ENCODE measurements around the gene TECPR1. TPM values are rescaled to one million over a fixed set of nuclear protein-coding genes. Genes with fewer than 3 reads are reported as not detected.
A peak's percentile ranks its signal among the peaks of the same experiment; 100 is the strongest.

Gene TECPR1, protein sequence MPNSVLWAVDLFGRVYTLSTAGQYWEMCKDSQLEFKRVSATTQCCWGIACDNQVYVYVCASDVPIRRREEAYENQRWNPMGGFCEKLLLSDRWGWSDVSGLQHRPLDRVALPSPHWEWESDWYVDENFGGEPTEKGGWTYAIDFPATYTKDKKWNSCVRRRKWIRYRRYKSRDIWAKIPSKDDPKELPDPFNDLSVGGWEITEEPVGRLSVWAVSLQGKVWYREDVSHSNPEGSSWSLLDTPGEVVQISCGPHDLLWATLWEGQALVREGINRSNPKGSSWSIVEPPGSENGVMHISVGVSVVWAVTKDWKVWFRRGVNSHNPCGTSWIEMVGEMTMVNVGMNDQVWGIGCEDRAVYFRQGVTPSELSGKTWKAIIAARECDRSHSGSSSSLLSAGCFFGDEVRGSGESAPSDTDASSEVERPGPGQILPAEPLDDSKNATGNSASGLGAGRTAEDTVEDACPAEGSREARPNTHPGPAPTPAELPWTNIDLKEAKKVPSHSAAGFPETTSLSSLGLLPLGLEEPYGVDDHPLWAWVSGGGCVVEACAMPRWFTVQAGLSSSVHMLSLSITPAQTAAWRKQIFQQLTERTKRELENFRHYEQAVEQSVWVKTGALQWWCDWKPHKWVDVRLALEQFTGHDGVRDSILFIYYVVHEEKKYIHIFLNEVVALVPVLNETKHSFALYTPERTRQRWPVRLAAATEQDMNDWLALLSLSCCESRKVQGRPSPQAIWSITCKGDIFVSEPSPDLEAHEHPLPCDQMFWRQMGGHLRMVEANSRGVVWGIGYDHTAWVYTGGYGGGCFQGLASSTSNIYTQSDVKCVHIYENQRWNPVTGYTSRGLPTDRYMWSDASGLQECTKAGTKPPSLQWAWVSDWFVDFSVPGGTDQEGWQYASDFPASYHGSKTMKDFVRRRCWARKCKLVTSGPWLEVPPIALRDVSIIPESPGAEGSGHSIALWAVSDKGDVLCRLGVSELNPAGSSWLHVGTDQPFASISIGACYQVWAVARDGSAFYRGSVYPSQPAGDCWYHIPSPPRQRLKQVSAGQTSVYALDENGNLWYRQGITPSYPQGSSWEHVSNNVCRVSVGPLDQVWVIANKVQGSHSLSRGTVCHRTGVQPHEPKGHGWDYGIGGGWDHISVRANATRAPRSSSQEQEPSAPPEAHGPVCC
- total RNA-seq (10 to 100 TPM; 20.9 to 25.5 (median 25.1) TPM), polyA plus RNA-seq (10.5 TPM)
- long read RNA-seq, donor 1, full-length matches to known transcripts: 8 of 45 reads
- long read RNA-seq, donor 1, partial matches to known transcripts: 19 of 45 reads
- long read RNA-seq, donor 1, other reads (novel, unspliced or antisense): 18 of 45 reads
- long read RNA-seq, donor 2, full-length matches to known transcripts: 4 of 19 reads
- long read RNA-seq, donor 2, partial matches to known transcripts: 6 of 19 reads
- long read RNA-seq, donor 2, other reads (novel, unspliced or antisense): 9 of 19 reads
- long read RNA-seq, donor 3, full-length matches to known transcripts: 20 of 75 reads
- long read RNA-seq, donor 3, partial matches to known transcripts: 15 of 75 reads
- long read RNA-seq, donor 3, other reads (novel, unspliced or antisense): 40 of 75 reads
- long read RNA-seq, donor 4, full-length matches to known transcripts: 6 of 29 reads
- long read RNA-seq, donor 4, partial matches to known transcripts: 11 of 29 reads
- long read RNA-seq, donor 4, other reads (novel, unspliced or antisense): 12 of 29 reads

DNA sequence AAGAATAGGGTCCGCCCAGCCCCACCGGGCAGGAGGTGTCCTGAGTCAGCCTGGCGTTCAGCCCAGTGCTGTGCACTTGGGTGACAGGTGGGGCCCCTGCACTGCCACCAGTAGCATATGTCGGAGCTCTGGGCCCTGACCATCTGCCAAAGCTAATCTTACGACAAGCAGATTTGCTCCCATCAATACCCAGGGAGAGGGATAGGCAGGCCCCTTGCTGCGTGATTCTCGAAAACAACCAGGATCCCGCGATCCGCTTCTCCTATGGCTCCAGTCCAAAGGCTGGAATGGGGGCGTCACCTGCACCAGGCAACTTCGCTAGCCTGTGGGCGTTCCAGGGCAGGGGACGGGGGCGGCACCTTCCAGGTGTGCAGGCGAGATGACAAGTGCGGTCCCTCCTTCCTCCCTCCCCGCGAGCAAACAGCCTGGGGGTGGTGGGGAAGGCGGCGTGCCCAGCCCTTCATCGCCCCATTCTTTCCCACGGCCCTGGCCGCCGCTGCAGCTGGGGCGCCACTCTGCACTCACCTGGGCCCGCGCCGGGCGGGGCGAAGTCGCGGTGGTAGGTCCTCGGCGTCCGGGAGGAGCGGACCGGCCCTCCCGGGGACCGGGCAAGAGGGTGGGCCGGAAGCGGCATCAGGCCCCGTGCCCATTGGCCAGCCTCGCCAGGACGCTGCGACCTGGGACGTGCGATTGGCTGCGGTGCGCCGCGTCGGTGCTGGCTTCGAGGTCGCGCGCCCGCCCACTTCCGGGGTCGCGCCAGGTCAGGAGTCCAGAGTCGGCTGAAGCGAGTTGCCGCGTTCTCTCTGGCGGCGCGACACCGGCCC, at the start of gene TECPR1:
TECPR1 (minus strand) TSS at position 632 of the 824 bp plus-strand sequence. CDS start 6,086 bp downstream, outside the sequence.
- no peaks in the 10 kb centered on the region for H3K9me3 ChIP-seq (ENCODE audit: control insufficient read depth, low read length)
- peak; percentile 96 to 98 (median 98) for DNase-seq
- under 1% methylated on average over 69 of the region's 69 CpGs for WGBS
- H3K4me1 ChIP-seq (ENCODE audit: control insufficient read depth, insufficient read depth, low read length): no peaks in the 10 kb centered on the region
- ATAC-seq: peak; percentile 99
- no peaks in the 10 kb centered on the region for H3K27me3 ChIP-seq (ENCODE audit: control insufficient read depth, insufficient read depth)
- H3K27ac ChIP-seq (ENCODE audit: low read length): peak within 1 kb of the TSS; percentile 36
- peak within 1 kb of the TSS; percentile 57 for H3K4me3 ChIP-seq (ENCODE audit: low read length)
- intact Hi-C loops (cut with DNase I): no loop called here

DNA sequence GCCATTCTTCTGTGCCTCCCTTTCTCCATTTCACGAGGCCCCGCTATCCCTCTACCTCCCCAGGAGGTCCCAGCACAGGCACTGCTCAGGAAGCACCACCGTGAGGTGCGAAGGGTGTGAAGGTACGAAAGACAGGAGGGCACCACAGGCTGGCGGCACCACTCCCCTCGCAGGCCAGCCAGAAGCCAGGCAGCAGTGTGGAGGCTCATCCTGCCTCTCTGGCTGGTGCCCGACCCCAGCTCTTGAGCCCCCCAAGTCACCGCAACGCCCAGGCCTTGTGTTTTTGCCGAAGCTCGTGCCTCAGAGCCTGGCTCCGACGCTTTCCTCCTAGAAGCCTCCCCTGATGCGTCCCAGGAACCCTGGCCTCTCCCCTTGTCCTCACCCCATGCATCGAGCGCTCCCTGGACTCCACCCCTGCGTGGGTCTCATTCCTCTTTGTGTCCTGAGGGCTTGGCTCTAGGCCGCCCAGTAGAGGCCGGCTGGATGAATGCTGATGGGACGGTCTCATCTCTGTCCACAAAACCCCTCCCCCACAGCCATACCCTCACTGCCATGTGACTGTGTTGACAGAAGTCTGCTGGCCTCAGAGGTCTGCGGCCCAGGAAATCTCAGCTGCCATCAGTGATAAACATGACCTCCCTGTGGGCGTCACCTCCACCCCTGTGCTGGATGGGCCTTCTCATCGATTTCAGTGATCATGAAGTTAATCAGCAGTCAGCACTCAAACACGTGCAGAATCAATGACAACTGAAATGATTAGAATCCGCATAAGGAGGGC, 48.8 kb upstream of the TECPR1 start:
- no peaks in the 10 kb centered on the region for H3K27me3 ChIP-seq (ENCODE audit: control insufficient read depth, insufficient read depth)
- WGBS: 82% methylated on average over 26 of the region's 26 CpGs
- ATAC-seq (no peak), DNase-seq (no peak)
- no peaks in the 10 kb centered on the region for H3K4me1 ChIP-seq (ENCODE audit: control insufficient read depth, insufficient read depth, low read length)
- intact Hi-C loops (cut with DNase I): no loop called here
- no peak overlapping the region for H3K4me3 ChIP-seq (ENCODE audit: low read length)
- H3K9me3 ChIP-seq (ENCODE audit: control insufficient read depth, low read length): no peaks in the 10 kb centered on the region
- no peak overlapping the region for H3K27ac ChIP-seq (ENCODE audit: low read length)

DNA sequence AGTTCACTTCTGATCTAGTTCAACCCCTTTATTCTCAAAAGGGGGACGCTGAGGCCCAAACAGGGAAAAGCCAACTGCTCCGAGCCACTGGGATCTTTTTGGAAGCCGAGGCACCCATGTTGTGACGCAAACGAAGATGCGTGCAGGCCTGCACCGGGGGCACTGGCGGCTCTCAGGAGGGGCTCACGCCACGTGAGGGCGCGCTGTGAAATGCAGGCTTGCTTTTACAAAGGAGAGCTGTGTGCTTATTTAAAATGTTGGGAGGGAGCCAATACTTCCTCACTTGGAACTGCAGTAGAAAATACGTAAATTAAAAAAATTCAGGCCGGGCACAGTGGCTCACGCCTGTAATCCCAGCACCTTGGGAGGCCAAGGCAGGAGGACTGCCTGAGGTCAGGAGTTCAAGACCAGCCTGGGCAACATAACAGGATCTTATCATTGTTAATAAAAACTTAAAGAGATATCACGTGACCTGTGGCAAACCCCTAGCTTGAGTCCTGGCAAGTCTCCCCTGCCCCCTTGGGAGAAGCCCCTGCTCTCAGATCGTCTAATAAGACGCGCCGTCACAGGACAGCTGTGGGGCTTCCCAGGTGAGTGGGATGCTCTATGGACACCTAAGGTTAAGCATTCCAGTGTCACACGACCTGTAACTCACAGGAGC, 45.7 kb upstream of the TECPR1 start:
- DNase-seq (no peak), ATAC-seq (no peak)
- Histone ChIP-seq H3K27me3 (ENCODE audit: control insufficient read depth, insufficient read depth) (no peaks in the 10 kb centered on the region), H3K27ac (ENCODE audit: low read length) (no peak overlapping the region), H3K9me3 (ENCODE audit: control insufficient read depth, low read length) (no peaks in the 10 kb centered on the region), H3K4me3 (ENCODE audit: low read length) (no peak overlapping the region), H3K4me1 (ENCODE audit: control insufficient read depth, insufficient read depth, low read length) (no peaks in the 10 kb centered on the region)
- intact Hi-C loops (cut with DNase I): loop anchor here in 2 of 4 donors (5.0 to 10.0 kb wide), 2 partner anchors 105 to 107 kb away; partner anchors contain the start of gene BAIAP2L1 (in 2 of the 2)
- 82% methylated on average over 21 of the region's 21 CpGs for WGBS

DNA sequence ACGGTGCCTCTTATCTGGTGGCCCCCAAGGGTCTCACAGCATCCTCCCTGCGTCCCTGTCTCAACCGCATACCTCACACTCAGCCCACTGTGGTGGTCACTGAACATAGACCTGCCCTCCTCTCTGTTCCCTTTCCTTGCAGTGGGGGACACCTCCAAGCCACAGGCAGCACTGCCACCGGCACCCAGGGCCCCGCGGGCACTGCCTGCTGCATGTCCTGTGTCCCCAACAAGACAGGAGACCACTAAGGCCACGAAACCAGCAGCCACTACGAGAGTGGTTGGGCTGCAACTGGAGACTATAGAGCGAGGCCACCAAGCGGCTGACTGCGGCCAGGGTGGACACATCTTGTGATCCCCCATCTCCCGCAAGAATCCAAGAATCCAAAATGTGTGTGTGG, 44.8 kb upstream of the TECPR1 start:
- ATAC-seq (no peak), DNase-seq (no peak)
- Histone ChIP-seq H3K27me3 (ENCODE audit: control insufficient read depth, insufficient read depth) (no peaks in the 10 kb centered on the region), H3K4me3 (ENCODE audit: low read length) (no peak overlapping the region), H3K4me1 (ENCODE audit: control insufficient read depth, insufficient read depth, low read length) (no peaks in the 10 kb centered on the region), H3K27ac (ENCODE audit: low read length) (no peak overlapping the region), H3K9me3 (ENCODE audit: control insufficient read depth, low read length) (no peaks in the 10 kb centered on the region)
- 91% methylated on average over 12 of the region's 12 CpGs for WGBS
- intact Hi-C loops (cut with DNase I): loop anchor here in 2 of 4 donors (5.0 to 10.0 kb wide), 2 partner anchors 105 to 108 kb away; partner anchors contain the start of gene BAIAP2L1 (in 2 of the 2)

DNA sequence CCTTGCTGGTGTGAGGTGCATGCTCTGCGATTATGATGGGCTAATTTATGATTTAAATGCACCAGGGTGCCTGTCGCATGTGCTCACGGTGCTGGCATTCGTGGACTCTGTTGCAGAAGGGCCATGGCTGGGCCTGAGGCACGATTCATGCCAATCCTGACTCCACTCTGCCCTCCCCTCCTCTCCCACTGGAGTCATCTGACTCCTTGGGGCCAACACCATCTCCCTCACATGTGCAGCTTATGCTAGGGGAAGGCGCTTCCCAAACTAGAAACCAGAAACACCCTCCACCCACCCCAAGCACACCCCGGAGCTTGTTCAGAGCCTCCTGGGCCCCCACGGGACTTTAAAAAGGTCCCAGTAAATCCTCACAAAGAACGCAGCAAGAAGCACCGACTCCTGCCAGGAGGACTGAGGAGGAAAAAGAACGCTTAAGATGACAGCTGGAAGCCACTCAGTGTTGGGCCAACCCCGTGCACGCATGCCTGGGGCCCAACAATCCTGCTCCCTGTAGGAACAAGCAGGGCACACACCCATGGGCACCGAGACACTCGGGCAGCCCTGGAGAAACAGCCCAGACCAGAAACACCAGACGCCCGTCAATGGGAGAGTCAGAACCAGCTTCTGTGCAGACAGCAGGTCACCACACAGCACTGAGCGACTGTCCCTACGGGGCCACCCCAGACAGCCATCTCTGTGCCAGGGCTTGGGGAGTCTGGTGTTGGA, 43.6 kb upstream of the TECPR1 start:
- ATAC-seq (peak in 1 of 2 donors; percentile 6), DNase-seq (no peak)
- Histone ChIP-seq H3K27me3 (ENCODE audit: control insufficient read depth, insufficient read depth) (no peaks in the 10 kb centered on the region), H3K9me3 (ENCODE audit: control insufficient read depth, low read length) (no peaks in the 10 kb centered on the region), H3K4me3 (ENCODE audit: low read length) (no peak overlapping the region), H3K4me1 (ENCODE audit: control insufficient read depth, insufficient read depth, low read length) (no peaks in the 10 kb centered on the region), H3K27ac (ENCODE audit: low read length) (no peak overlapping the region)
- WGBS: 85% methylated on average over 19 of the region's 19 CpGs
- intact Hi-C loops (cut with DNase I): loop anchor here in 2 of 4 donors (5.0 to 10.0 kb wide), 2 partner anchors 107 to 109 kb away; partner anchors contain the start of gene BAIAP2L1 (in 2 of the 2)

DNA sequence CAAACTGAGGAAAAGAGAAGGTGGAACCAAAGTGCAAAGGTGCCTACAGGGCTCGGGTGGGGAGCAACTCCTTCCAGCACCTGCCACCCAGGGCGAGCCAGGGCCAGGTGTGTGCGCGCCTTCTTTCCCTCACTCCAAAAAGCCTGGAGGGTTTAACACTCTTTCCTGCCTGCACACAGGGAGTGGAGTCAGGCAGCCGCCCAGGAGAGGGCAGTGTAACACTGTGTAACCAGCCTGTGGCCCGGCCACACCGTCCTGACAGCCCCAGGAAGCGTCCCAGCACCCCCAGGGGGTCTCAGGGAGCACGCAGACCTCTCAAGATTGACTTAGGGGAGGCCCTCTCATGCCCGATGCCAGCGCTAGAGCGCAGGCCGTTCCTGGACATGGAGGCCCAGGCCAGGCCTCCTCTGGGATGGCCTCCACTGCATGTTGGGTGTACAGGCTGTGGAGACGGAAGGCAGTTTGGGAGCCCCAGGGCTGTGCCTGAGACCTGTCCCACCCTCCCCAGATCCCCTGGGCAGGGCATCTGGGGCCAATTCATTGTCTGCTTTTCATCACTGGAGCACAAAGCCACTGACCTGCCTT, 42.9 kb upstream of the TECPR1 start:
- ATAC-seq (peak; percentile 52 to 61), DNase-seq (peak in 2 of 3 donors; percentile 39 to 78)

DNA sequence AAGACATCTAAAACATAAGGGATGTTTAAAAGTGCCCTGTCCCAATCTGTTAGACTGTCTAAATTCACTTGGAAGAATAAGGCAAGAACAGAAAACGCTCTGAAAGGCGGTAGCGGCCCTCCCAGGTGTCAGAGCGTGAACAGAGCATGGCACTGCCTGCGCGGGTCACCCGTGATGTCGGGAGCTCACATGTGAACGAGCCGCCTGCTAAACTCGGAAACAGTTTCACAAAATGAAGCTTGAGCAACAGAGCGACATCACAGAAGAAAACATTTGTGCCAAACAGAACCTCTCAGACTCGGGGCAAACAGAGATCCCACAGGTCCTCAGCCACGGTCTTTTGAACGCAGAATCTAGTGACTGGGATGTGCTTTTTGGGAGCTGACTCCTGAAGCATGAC, 42.3 kb upstream of the TECPR1 start:
- Histone ChIP-seq H3K9me3 (ENCODE audit: control insufficient read depth, low read length) (no peaks in the 10 kb centered on the region), H3K27ac (ENCODE audit: low read length) (no peak overlapping the region), H3K27me3 (ENCODE audit: control insufficient read depth, insufficient read depth) (no peaks in the 10 kb centered on the region), H3K4me3 (ENCODE audit: low read length) (no peak overlapping the region), H3K4me1 (ENCODE audit: control insufficient read depth, insufficient read depth, low read length) (no peaks in the 10 kb centered on the region)
- DNase-seq (no peak), ATAC-seq (no peak)
- 84% methylated on average over 15 of the region's 15 CpGs for WGBS
- intact Hi-C loops (cut with DNase I): loop anchor here in 2 of 4 donors (5.0 to 10.0 kb wide), 2 partner anchors 108 to 110 kb away; partner anchors contain the start of gene BAIAP2L1 (in 2 of the 2)

More for the DNA sequence above, 42.9 kb upstream of the TECPR1 start:
- 47% methylated on average over 14 of the region's 14 CpGs for WGBS
- Histone ChIP-seq H3K27me3 (ENCODE audit: control insufficient read depth, insufficient read depth) (no peaks in the 10 kb centered on the region), H3K4me1 (ENCODE audit: control insufficient read depth, insufficient read depth, low read length) (no peaks in the 10 kb centered on the region), H3K4me3 (ENCODE audit: low read length) (no peak overlapping the region), H3K27ac (ENCODE audit: low read length) (no peak overlapping the region), H3K9me3 (ENCODE audit: control insufficient read depth, low read length) (no peaks in the 10 kb centered on the region)
- intact Hi-C loops (cut with DNase I): loop anchor here in 3 of 4 donors (5.0 to 10.0 kb wide), 2 partner anchors 107 to 110 kb away; partner anchors contain the start of gene BAIAP2L1 (in 3 of the 3)
